IPS-NIHi7 (cell line): ENCODE measurements around the gene TMEM234.
A peak's percentile ranks its signal among the peaks of the same experiment; 100 is the strongest.

Experiments used
- DNase-seq: peaks from one replicate; pipeline ENCODE4 v3.0.0; 2012; ENCODE audit warnings: mixed read lengths; ENCODE audit errors: extremely low spot score

The TMEM234 gene

GRCh38 chr1:32199717-32200072 lies 22.5 kb downstream of the TMEM234 start:
- DNase-seq: no peak

GRCh38 chr1:32199043-32199716 lies 23.0 kb downstream of the TMEM234 start:
- DNase-seq: no peak

GRCh38 chr1:32198237-32199042 lies 23.7 kb downstream of the TMEM234 start:
- DNase-seq: no peak

- DNase-seq: no peak
Measured at GRCh38 chr1:32197837-32198236, 24.3 kb downstream of the TMEM234 start.

- no peak for DNase-seq
Measured at GRCh38 chr1:32197074-32197473, 25.1 kb downstream of the TMEM234 start.

- DNase-seq: no peak
Measured at GRCh38 chr1:32195972-32196823, 26.0 kb downstream of the TMEM234 start.

- DNase-seq: no peak
Measured at GRCh38 chr1:32195531-32195930, 26.6 kb downstream of the TMEM234 start.

GRCh38 chr1:32194984-32195383 lies 27.2 kb downstream of the TMEM234 start:
- DNase-seq: no peak

- DNase-seq: no peak
Measured at GRCh38 chr1:32192220-32192948, 29.8 kb downstream of the TMEM234 start.

- no peak for DNase-seq
Measured at GRCh38 chr1:32187850-32188249, 34.3 kb downstream of the TMEM234 start.

- DNase-seq: no peak
Measured at GRCh38 chr1:32186491-32186890, 35.7 kb downstream of the TMEM234 start.

- no peak for DNase-seq
Measured at GRCh38 chr1:32186077-32186476, 36.1 kb downstream of the TMEM234 start.

GRCh38 chr1:32184650-32185049 lies 37.5 kb downstream of the TMEM234 start:
- no peak for DNase-seq

GRCh38 chr1:32182060-32182459 lies 40.1 kb downstream of the TMEM234 start:
- no peak for DNase-seq

GRCh38 chr1:32181563-32181962 lies 40.6 kb downstream of the TMEM234 start:
- DNase-seq: no peak

GRCh38 chr1:32181065-32181464 lies 41.1 kb downstream of the TMEM234 start:
- DNase-seq: no peak

- peak; percentile 62 for DNase-seq
Measured at GRCh38 chr1:32180186-32181060, 41.7 kb downstream of the TMEM234 start.

GRCh38 chr1:32179443-32180185 lies 42.5 kb downstream of the TMEM234 start, which contains the start of gene TXLNA:
Gene TXLNA, plus strand, starts transcription at chr1:32179675. Its CDS starts 671 bp downstream, at chr1:32180346.
- peak; percentile 99 for DNase-seq

GRCh38 chr1:32179193-32179442 lies 43.0 kb downstream of the TMEM234 start:
- no peak for DNase-seq
